OCI-M1 (cell line): Measurements from ENCODE around the gene FARP1.

Experiments used
- DNase-seq: peaks from one replicate; lab custom pipeline; 2025; lab: John Stamatoyannopoulos, UW

FARP1 gene

DNA sequence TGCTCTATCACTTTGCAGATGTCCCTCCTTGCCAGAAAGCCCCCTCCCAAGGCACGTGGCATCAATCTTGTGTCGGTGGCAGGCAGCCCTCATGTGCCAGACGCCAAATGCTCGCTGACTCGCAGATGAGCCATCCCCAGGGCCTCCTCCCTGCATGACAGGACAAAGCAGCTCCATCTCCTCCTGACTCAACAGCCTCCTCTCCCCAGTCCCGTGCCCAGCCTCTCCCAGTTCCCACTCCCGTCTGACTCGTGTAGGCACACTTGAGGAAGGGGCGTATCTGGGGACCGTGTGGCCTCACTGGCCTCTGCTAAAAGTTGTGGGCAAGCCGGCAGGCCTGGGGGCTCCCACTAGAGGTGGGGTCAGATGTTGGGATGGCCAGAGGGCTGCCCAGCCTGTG lies 300.4 kb downstream of the FARP1 start:
- DNase-seq = no peak

DNA sequence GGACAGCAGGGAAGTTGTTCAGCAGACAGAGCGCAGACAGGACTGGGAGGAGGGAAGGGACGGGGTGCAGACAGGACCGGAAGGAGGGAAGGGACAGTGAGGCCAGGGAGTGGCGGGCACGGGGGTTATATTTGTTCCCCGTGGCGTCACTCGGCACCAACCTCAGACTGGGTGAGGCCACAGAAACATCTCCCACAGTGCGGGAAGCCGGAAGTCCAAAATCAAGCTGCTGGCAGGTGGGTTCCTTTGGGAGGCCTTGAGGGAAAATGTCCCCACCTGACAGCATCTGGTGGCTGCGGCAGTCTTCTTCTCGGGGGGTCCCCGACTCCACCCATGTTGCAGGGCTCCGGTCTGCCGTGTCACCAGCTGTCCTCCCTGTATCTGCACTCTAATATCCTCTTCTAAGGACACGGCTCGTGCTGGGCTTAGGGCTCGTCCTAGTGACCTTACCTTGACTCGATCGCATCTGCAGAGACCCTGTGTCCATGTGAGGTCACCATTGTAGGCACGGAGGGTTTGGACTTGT lies 301.0 kb downstream of the FARP1 start:
- no peak for DNase-seq

DNA sequence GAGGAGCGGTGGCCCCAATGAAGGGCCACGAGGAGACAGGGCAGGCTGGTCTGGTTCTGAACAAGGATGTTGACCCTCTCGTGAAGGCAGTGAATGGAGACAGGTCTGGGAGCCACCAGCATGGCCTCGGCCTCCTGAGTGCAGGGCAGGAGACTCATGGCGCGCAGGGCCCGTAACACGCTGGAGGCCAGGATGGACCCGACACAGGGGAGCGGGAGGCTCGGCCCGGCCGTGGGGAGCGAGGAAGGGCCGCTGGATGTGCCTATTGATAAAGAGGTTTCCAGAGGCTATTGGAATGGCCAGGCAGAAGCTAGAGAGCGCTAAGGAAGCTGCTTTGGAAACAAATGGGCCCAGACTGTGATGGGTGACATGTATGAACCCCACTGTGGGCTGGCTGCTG lies 301.5 kb downstream of the FARP1 start:
- DNase-seq = no peak

DNA sequence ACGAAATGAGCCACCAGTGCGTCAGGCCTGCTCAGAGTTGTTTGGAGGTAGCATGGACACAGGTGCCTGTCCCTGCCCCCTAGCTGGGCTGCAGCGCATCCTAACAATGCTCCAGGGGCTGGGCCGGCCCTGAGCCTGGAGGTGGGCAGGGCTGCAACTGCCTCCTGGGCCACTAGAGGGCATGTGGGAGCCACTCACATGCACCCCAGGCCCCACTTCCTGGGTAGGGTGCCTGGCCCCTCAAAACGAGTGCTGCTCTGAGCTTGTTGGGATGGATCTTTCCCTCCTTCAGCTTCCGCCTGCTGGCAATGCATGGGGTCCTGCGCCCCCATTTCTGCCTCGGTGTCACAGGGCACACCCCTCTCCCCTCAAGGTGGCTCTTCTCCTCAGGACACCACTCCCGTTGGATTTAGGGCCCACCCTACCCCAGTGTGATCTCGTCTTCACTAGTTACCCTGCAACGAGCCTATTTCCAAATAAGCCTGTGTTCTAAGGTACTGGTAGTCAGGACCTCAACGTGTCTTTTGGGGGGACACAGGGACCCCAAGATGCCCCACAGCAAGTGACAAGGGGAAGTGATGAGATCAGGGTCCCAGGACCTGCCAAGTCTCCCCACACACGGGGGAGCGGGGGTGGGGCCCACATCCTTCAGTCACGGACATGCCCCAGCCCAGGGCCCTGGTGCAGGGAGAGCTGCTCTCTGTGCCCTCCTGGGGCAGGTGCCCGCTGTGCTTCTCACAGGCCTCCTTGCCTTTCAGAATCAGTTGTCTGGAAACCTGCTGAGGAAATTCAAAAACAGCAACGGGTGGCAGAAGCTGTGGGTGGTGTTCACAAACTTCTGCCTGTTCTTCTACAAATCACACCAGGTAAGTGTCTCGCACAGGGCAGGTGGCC lies 302.7 kb downstream of the FARP1 start:
- peak; percentile 79 for DNase-seq

DNA sequence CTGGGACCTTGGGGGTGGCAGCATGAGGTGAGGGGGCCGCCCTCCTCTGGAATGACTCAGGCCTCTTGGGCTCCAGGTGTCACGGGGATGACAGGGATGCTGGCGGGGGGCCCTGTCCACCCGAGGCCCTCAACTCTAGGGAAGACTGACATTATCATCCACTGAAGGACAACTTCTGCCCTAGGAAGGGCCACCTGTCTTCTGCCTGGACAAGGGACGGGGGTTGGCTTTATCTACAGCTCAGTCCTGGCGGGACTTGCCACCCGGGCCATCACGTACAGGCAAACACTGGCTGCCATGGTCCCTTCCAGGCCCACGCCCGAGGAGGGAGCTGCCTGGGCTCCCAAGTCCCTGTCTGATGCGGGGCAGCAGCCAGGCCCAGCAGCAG lies 303.3 kb downstream of the FARP1 start:
- no peak for DNase-seq

DNA sequence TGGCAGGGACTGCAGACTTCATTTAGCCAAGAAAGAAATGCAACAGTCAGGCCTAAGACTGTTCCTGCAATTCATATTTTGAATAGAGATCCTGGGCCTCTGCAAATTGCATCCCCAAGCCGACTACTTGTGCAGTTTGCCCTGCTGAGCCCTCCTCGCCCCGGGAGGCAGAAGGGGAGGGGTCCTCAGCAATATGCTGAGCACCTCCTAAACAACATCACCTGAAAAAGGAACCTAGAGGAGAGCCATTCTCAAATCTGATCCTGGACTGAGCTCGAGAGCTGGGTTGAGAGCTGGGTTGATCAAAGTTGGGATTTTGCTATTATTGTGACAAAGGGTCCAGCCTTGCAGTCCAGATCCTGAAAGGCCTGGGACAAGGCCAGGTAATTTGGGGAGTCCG lies 304.2 kb downstream of the FARP1 start:
- DNase-seq = no peak

DNA sequence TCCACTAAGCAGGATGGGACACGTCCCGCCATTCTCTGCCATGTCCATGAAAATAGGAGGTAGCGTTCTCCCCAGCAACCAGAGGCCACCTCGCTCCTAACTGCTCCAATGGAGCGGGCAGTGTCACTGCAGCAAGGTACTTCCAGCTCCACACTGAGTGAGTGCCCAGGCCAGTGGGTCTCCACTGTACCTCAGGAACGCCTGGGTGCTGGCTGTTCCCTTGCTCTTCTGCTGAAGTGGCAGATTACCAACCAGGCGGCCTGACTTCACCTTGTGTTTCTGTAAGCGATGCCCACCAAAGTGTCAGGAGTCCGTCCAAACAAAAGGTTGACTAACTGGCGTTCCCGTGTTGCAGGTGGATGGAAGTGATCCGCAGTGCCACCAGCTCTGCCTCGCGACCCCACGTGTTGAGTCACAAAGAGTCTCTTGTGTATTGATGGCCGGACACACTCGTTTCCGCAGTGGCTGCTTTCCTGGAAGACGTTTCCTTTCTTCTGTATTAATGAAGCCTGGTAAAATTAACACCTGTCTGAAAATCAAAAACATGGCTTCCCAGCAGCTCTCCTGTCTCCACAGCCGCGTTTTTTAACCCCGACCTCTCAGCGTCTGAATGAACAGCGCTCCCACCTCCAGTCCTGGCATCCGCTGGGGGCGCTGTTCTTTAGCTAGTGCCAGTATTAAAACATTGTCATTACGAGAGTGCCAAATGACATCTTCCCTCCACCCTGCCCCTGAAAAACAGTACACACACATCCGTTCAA lies 305.2 kb downstream of the FARP1 start:
- DNase-seq = peak; percentile 31

DNA sequence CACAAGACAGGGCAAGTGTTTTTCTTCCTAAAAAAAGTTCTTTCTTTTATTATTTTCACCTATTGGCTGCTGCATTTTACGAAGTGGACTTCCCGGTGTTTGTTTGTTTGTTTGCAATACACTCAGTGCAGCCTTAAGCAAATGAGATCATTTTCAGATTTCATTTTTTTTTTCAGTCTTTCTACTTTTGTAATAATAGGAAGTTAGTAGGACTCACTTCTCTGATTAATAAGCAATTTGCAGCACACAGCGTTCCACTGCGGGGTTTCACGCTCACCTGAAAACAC lies 305.7 kb downstream of the FARP1 start:
- DNase-seq = no peak

DNA sequence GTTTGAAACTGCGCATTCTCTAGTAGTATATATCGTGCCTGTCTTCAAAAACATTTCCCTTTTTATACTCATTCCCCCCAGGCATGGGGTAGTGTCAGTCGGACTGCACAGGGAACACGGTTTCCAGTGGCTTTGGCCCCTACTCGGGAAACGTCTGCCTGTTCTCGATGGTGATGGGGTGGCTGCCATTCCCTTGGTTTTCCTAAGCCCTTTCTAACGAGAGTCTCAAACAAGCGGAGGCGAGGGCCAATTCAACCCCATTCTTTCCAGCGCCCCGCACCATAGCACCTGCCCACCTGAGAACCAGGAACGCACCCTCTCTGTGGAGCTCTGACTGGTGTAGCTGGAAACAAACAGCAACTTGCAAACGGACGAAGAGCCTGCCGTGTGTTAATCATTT lies 306.4 kb downstream of the FARP1 start:
- DNase-seq = no peak

DNA sequence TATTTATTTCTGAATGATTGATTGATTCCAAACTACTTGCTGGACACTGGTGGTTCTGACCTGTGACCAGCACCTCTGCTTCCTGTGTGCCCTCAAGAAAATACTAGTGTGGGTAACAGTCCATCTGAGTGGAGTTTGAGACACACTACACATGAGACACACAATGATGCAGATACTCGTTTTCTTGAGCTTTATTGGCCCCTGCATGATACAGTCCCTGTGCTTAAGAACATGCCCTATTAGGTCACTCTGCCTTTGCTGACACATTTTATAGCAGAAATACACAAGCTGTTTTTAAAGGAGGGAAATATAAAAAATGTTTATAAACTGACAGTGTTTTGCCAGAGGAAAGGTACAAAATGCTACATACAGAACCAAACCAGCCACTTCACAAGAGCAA lies 307.1 kb downstream of the FARP1 start:
- no peak for DNase-seq

DNA sequence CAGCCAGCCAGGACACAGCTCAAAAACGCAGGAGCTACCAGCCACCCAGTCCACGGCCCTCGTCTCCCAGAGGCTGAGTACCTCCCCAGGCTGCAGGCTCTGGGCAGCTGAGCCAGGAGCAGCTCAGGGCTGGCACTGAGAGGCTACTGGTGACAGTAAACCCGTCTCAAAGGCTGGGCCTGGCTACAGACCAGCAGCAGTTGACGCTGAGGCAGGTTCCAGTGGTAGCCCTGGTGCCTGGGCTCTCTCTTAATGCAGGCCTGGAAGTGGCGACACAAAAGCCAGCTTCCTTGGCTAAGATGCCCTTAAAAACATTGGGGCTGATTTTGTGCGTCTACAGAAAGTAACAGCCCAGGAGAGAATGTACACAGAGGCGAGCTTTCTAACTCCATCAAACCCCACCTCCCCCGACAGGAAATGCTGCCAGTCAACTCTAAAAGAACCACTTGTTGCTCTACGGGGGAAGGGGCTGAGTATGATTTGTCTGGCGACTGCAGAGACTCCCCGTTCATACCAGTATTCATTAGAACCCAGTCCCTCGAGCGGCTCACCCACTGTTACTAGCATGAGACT lies 307.7 kb downstream of the FARP1 start:
- DNase-seq = no peak

DNA sequence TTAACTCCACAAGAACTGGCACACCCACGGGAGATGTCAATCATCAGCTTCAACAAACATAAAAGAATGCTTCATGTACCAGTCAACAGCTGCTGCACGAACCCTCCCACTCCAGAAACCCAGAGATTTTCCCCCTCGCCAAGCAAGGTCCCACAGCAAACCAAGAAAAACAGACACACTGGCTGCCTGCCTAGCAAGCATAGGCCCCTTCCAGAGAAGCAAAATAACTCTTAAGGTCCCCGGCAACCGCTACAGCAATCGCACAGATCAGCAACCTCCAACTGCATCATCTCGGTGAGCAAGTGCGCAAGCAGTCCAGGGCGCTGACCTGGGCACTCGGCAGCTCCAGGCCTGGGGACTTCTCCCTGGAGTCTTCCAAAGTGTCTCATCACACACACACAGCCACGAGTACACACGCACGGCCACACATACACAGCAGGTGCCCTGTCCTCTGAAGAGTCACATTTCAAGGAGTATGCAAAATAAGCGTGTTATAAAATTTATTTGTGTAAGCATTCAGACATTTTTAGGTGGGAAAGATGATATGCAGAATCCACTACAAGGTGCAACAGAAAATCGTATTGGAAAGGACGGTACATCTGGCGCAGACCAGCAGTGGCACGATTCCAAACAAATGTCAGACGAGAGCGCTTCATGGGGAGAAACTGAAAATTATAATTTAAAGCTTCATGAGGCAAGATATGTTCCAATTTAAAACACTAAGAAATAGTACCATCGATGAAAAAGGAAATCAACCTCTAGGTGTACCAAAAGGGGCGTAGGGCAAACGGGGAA lies 309.0 kb downstream of the FARP1 start:
- DNase-seq = no peak

DNA sequence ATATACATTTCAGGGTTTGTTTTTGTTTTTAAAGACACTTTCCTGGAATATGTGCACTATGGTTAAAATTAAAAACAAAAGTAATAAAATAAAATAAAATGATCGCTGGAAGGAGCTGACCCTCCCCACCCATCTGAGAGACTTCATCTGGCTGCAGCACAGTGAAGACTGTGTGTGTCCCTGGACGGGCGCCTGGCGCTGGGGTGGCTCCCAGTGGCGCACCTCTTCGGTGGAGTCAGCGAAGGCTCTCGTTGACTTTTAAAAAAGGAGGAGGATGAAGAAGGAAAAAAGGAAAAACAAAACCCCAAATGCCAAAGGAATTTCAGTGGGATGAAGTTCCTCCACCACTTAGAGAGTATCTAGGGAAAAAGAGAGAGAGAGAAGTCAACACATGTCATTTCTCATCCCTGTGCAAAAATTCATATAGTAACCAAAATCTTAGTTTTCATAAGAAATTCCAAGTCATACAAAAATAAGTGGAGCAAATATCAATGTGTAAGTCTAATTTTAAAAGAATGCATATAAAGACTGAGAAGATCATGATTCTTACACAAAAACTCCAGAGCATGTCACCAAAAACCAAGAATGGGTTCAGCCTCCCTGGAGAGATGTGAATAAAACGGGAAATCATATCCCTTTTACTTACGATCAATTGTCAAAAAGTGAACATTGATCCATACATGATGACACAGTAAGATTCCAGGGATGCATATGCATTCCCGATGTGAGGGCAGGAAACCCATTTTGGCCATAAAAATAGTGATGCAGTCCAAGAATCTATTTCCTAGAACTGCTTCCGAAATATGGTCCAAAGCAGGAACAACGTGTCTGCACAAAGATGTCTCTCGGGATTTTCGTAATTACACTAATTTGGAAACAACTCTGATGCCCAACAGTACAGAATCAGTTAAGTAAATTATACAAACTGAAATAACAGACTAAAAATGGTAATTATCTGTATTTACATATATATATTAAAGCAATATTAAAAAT lies 310.3 kb downstream of the FARP1 start:
- no peak for DNase-seq

DNA sequence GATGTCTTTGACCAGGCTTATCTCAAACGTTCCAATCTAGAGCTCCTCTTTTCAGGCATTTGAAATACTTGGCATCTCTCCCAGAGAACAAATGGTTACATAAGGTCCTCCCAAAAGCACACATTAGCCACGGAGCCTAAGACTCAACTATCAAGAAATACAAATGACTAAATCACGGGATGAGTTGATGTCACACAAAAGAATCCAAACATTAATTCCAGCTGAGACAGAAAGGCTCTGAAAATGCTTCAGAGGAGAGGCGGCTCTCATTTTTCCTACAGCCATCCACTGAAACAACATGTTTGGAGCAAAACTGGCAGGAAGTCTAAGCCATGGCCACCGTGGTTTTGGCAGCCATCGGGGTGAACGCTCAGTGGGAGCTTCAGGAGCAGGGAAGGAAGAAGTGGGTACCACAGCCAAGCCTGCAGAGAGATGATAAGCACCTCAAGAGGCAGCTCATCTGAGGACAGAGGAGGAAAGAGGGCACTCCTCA lies 311.5 kb downstream of the FARP1 start:
- DNase-seq = no peak

DNA sequence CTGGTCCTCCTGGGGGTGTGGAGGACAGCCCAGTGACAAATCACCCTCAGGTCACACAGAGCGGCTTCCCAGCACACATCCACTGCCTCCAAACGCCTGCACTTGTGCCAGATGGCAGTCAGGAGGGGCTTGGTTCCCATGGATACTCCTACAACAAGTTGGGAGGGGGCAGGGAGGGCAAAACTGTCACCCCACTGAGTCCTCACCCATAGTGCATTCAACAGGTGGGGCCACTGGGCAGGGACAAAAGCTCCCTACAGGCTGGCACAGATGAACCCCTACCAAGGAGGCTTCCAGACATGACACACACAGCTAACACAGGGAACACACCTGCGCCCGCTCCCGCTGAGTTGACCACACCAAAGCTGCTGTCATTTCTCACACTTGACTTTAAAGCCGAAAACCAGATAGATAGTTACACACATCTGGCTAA lies 313.5 kb downstream of the FARP1 start:
- DNase-seq = no peak

DNA sequence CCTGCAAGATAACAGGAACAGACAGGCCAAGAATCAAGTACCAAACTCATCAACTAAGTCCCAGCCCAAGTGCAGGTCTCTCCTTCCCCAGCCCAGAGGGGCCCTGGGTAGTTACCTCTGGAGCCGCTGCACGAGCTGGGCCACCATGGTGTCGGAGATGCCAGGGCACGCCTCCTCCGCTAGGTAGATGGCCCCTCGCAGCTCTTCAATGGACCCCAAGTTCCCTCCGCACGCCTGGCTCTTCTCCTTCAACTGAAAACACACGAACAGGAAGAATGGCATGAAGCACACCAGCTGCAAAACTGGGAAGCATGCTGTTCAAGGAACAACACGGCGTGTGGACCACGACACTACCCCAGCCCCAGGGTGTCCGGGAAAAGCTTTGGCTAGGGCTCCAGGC lies 314.2 kb downstream of the FARP1 start:
- no peak for DNase-seq

DNA sequence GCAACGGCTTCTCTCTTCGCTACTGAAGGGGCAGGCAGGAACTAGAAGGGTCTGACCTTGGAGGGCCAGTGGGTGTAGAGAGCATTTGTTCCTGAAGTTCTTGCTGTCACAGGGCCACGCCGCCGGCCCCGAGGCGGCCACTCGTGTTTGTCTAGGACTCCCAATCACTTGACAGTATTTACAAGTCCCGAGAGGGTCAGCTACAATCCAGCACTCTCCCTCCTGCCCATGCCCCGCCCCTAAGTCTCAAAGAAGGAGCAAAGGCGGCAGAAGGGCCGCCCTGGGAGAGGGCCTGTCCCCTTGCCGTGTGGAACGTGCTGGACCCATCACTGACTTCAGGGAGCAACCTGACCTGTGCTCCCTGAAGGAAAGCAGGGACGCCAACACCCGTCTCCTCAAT lies 315.5 kb downstream of the FARP1 start:
- DNase-seq = no peak

DNA sequence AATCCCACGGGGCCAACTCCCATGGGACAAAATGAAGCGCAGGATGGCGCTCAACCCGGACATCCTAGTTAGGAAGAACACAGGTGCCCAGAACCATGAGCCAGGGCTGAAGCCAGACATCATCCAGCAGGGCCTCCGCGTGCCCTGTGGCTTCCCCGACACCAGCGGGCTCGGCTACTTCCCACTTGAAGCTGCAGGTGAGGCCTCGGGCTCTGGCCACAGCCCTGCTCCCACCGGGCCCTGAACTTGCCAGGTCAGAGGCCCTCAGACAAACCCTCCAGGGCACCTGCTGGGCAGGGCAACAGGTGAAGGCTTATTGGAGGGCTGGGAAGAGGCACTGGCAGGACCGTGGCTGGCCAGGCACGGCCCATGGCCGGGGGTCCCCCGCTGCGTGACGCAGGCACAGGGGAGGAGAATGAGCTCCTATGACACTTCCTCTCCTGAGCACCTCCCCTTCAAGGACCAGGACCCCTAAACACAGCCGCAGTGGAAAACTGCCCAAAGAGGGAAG lies 316.3 kb downstream of the FARP1 start:
- DNase-seq = no peak

DNA sequence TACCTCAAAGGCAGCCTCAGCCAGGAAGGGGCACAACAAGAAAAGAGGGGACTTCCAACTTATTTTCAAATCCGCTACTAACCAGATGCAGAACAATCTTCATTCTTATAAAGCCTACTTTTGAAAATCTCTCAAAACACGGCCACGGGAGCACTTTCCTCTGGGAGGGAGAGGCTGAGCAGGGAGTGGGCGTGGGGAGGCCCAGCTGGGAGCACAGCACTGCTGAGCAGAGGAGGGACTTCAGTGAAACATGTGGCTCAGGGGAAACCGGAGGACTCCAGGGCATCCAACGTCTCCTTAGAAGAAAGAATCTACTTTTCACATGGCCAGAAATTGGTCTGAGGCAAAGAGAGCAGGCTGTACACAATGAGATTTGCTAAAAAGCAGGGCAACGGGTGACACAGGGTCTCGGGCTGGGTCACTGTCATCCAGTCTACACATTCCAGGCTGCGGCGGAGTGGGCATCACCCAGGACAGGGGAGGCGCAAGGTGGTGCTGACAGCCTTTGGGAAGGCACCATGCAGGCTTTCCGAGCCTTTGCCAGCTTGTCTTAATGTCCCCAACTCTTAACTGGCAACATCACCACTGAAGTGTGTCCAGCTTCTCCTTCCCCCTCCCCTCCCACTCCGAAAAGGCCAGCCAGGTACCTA lies 317.0 kb downstream of the FARP1 start:
- no peak for DNase-seq

DNA sequence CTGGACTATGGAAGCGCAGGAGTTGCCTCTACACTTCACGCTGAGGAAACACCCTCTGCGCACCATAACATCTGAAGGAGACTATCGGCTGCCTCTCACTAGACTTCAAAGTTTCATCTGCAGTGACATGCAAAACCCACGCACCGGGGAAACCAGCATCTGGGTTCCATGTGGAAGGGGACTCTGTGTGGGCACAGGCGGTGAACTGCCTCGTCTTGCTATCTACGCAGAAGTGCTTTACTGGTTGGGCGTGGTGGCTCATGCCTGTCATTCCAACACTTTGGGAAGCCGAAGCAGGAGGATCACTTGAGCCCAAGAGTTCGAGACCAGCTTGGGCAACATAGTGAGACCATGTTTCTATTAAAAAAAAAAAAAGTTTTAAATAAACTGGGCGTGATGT lies 317.6 kb downstream of the FARP1 start:
- no peak for DNase-seq
